ENCODE results near the gene ABCB9. TPM values are rescaled to one million over a fixed set of nuclear protein-coding genes. Genes with fewer than 3 reads are reported as not detected.

The ABCB9 gene
- total RNA-seq, 4 donors from 2014 or later, result 4.9 to 6.8 (median 5.3) TPM

DNA sequence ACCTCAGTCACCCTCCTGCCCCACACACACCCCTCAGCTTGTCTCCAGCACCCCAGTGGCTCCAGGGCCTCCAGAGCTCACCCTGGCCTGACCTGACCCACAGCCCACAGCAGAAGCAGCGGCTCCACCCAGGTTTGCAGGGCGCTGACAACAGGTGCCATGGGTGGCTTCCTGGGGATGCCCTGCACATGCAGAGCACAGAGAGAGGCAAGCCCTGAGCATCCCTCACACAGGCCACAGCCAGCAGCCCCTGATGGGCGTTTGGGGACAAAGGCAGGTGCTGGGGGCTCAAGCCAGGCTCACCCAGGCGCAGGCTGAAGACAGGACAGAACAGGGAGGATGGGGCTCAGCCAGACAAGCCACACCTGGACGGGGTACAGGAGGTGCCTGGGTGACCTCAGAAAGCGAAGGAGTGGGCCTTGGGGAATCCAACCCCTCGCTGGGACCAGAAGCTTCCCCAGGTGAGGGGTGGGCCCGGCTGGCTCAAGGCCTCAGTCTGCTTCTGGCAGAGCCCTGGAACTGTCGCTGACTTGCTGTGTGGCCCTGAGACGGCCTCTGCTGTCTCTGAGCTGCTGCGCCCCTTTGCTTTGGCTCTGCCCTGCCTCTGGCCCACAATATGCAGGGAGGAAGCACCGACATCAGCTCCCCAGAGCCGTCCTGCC, 24.8 kb upstream of the ABCB9 start:
- WGBS, 2 donors, result 91 to 99% methylated on average over 11 to 13 of the region's 13 CpGs
- no peaks in the 10 kb centered on the region for H3K27me3 ChIP-seq
- no peak overlapping the region for H3K4me3 ChIP-seq (replicated peaks in 1 of 3)
- no peaks in the 10 kb centered on the region for H3K9me3 ChIP-seq
- no peaks in the 10 kb centered on the region for H3K36me3 ChIP-seq
- no peak overlapping the region for H3K27ac ChIP-seq
- no peak for TF ChIP-seq POLR2A (IDR thresholded peaks at IDR 0.05)
- TF ChIP-seq, protein P1, sequence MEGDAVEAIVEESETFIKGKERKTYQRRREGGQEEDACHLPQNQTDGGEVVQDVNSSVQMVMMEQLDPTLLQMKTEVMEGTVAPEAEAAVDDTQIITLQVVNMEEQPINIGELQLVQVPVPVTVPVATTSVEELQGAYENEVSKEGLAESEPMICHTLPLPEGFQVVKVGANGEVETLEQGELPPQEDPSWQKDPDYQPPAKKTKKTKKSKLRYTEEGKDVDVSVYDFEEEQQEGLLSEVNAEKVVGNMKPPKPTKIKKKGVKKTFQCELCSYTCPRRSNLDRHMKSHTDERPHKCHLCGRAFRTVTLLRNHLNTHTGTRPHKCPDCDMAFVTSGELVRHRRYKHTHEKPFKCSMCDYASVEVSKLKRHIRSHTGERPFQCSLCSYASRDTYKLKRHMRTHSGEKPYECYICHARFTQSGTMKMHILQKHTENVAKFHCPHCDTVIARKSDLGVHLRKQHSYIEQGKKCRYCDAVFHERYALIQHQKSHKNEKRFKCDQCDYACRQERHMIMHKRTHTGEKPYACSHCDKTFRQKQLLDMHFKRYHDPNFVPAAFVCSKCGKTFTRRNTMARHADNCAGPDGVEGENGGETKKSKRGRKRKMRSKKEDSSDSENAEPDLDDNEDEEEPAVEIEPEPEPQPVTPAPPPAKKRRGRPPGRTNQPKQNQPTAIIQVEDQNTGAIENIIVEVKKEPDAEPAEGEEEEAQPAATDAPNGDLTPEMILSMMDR (IDR thresholded peaks at IDR 0.05), result no peak
- DNase-seq, result no peak
- intact Hi-C loops (cut with DNase I), result no loop called here
- H3K4me1 ChIP-seq, result peaks cover 4 to 5% of the 10 kb centered on the region in 2 donors

DNA sequence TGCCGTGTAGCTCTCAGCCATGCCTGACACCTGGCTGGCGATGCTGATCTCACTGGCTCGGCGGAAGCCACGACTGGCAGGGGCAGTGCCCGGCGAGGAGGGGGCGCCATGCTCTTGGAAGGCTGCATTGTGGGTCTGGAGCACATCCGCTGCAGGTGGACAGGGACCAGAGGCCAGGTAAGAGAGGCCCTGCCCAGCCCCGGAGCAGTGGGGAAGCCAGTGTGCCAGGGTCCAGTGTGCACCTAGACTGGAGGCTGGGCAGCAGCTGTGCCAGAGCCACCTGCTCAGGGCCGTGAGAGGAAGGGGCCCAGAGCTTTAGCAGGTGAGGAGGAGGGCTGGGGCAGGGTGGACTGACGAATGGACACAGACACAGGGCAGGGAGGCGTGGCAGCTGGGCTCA, 24.3 kb upstream of the ABCB9 start:
- H3K4me1 ChIP-seq, result peaks cover 0 to under 1% of the 10 kb centered on the region in 2 donors

DNA sequence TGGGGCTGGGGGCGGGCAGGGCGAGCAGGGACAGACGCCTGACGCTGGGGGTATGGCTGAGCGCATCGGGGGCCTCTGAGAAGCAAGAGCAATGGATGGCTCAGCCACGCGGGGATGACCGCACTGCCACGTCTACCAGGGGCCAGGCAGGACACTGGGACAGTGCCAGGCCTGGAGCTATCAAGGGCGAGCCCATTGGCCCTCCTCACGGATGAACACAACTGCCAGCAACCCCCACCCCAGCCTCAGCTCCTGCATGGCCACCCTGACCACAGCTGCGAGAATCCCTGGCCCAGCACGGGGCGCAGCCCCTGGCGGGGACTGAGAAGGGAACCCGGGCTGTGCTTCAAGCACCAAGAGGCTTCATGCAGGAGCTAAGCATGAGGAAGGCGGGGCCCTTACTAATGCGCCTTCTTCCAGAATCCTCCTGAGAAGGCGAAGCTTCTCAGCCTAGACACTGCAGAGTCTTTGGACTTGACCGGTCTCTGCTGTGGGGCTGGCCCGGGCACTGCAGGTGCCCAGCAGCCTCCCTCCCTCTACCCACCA, 23.7 kb upstream of the ABCB9 start:
- intact Hi-C loops (cut with DNase I), result no loop called here
- H3K9me3 ChIP-seq, result no peaks in the 10 kb centered on the region
- H3K4me3 ChIP-seq (replicated peaks in 1 of 3), result no peak overlapping the region
- H3K27ac ChIP-seq, result no peak overlapping the region
- DNase-seq, result no peak
- peaks cover 0 to 3% of the 10 kb centered on the region in 2 donors for H3K4me1 ChIP-seq
- H3K36me3 ChIP-seq, result no peaks in the 10 kb centered on the region
- TF ChIP-seq, protein P1 (IDR thresholded peaks at IDR 0.05), result no peak
- no peak for TF ChIP-seq POLR2A (IDR thresholded peaks at IDR 0.05)
- WGBS, 2 donors, result 91 to 95% methylated on average over 6 to 10 of the region's 22 CpGs
- H3K27me3 ChIP-seq, result no peaks in the 10 kb centered on the region

More for the DNA sequence above, 24.3 kb upstream of the ABCB9 start:
- intact Hi-C loops (cut with DNase I), result no loop called here
- Histone ChIP-seq H3K27ac (no peak overlapping the region), H3K4me3 (replicated peaks in 1 of 3) (no peak overlapping the region), H3K27me3 (no peaks in the 10 kb centered on the region), H3K36me3 (no peaks in the 10 kb centered on the region), H3K9me3 (no peaks in the 10 kb centered on the region)
- DNase-seq, result no peak
- WGBS, 2 donors, result 93 to 94% methylated on average over 5 to 12 of the region's 13 CpGs
- TF ChIP-seq, protein P1 (IDR thresholded peaks at IDR 0.05), result no peak

DNA sequence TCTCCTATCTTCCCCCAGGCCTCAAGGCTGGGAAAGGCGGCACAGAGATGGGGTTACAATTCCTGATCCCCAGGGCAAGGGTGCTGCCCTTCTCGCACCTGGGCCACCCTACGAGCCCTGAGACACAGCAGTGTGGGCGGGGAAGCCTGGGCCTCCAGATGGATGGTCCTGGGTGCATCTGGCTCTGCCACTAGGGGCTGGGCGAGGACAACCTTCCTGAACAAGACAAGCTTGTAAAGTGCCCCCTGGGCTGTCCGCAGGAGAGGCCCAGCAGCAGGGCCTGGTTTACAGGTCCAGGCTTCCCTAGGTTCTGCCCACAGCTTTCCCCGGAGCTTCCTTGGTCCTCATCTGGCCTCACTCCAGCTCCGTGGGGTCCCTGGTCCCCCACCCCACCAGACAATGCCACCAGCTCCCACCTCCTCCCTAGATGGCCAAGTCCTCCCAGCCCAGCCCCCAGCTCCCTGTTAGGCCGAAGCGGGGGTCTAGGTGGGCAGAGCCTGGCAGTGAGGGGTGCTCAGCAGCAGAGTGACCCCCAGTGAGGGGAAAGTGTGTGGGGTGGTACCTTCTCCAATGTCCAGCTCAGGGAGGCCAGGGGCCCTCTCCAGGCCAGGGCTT, 23.1 kb upstream of the ABCB9 start:
- H3K36me3 ChIP-seq, result no peaks in the 10 kb centered on the region
- TF ChIP-seq POLR2A (IDR thresholded peaks at IDR 0.05), result no peak
- TF ChIP-seq, protein P1 (IDR thresholded peaks at IDR 0.05), result no peak
- 97 to 98% methylated on average over 6 to 9 of the region's 10 CpGs for WGBS, 2 donors
- H3K4me3 ChIP-seq (replicated peaks in 1 of 3), result no peak overlapping the region
- H3K4me1 ChIP-seq, result peaks cover 0 to 9% of the 10 kb centered on the region in 2 donors
- no peak overlapping the region for H3K27ac ChIP-seq
- DNase-seq, result no peak
- no peaks in the 10 kb centered on the region for H3K9me3 ChIP-seq
- intact Hi-C loops (cut with DNase I), result no loop called here
- H3K27me3 ChIP-seq, result no peaks in the 10 kb centered on the region

DNA sequence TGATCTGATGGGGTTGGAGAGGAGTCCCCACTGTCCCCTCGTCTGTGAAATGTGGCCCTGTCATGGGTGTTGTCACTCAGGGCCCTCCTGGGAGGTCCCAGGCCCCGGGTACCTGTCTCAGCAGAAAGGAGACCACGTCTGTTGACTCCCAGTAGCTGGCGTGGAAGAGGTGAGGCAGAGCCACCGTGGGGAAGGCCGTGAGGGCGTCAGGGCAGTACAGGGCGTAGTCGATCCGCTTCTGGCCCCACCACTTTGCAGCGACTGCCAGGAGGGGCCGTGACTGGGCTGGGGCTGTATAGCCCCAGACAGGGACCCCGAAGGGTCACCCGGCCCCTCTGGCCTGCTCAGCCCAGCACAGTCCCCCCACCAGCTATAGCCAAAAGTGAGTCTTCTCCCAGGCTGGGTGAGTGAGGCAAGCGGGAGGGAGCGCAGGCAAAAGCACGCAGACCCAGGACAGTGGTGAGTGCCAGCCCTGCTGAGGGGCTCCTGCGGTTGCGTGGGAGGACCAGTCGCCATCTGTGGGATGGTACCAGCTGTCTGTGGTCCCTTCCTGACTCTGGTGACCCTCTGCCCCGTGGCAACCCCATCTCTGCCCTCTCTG, 22.4 kb upstream of the ABCB9 start:
- intact Hi-C loops (cut with DNase I), result no loop called here
- Histone ChIP-seq H3K4me3 (replicated peaks in 1 of 3) (no peak overlapping the region), H3K9me3 (no peaks in the 10 kb centered on the region), H3K4me1 (peaks cover 0 to 15% of the 10 kb centered on the region in 2 donors), H3K27me3 (no peaks in the 10 kb centered on the region), H3K36me3 (no peaks in the 10 kb centered on the region), H3K27ac (no peak overlapping the region)
- TF ChIP-seq, protein P1 (IDR thresholded peaks at IDR 0.05), result no peak
- no peak for TF ChIP-seq POLR2A (IDR thresholded peaks at IDR 0.05)
- WGBS, 2 donors, result 88 to 95% methylated on average over 16 to 21 of the region's 21 CpGs
- DNase-seq, result no peak
